A549 (cell line): ENCODE measurements around the gene GINS1.

Experiments
- CHD2 ChIP-seq: fragments of 150-350 bp; IDR thresholded peaks from 2 replicates; pipeline ENCODE4 v1.6.1; 2014; ENCODE audit warnings: low read length; ENCODE audit not compliant: partially characterized antibody
- CTCF ChIP-seq: fragments of >200 bp; sonication (Bioruptor Twin); formaldehyde crosslinking; IDR thresholded peaks from 3 replicates; pipeline ENCODE4 v1.5.1; 2016
- EP300 ChIP-seq, 2 experiments: fragments of >200 bp; sonication (Bioruptor Twin); formaldehyde crosslinking; IDR thresholded peaks; 2 replicates in 1 of 2; 3 replicates in 1 of 2; pipeline ENCODE4 v1.6.1; 2016 to 2017
- GATA3 ChIP-seq: IDR thresholded peaks from 2 replicates; pipeline ENCODE4 v1.6.1; 2012; ENCODE audit warnings: borderline replicate concordance
- MAX ChIP-seq: IDR thresholded peaks from 2 replicates; pipeline ENCODE4 v1.6.1; 2012
- PHF8 ChIP-seq: fragments of 200-600 bp; sonication (generic); IDR thresholded peaks from 2 replicates; pipeline ENCODE4 v1.6.1; 2016; ENCODE audit warnings: low read depth, mild to moderate bottlenecking, antibody characterized with exemption, moderate library complexity, borderline replicate concordance
- POLR2A ChIP-seq: IDR thresholded peaks from 2 replicates; pipeline ENCODE4 v1.6.1; 2012; ENCODE audit warnings: mild to moderate bottlenecking, low read length
- RFX5 ChIP-seq: fragments of 450-650 bp; IDR thresholded peaks from 2 replicates; pipeline ENCODE4 v1.7.1; 2014; ENCODE audit warnings: antibody characterized with exemption, mild to moderate bottlenecking, moderate library complexity
- ZFP36 ChIP-seq: fragments of 450-650 bp; IDR thresholded peaks from 2 replicates; pipeline ENCODE4 v1.6.1; 2014; ENCODE audit warnings: borderline replicate concordance; ENCODE audit not compliant: partially characterized antibody
- ZSCAN20 ChIP-seq: fragments of 250-450 bp; sonication (Bioruptor Pico); IDR thresholded peaks from 2 replicates; pipeline ENCODE4 v1.8.0; 2022; ENCODE audit warnings: mild to moderate bottlenecking, moderate library complexity

GRCh38 chr20:25408170-25408547 lies 686 bp downstream of the GINS1 start:
- TF ChIP-seq CTCF (no peak), ZSCAN20 (CRISPR knock-in tag) (no peak), EP300 (IDR thresholded peaks at IDR 0.05) (no peak), GATA3 (no peak), POLR2A (no peak), PHF8 (no peak), ZFP36 (no peak), CHD2 (no peak), RFX5 (no peak), MAX (no peak)
